ENCODE measurements around the gene CYBA.

CYBA gene

DNA sequence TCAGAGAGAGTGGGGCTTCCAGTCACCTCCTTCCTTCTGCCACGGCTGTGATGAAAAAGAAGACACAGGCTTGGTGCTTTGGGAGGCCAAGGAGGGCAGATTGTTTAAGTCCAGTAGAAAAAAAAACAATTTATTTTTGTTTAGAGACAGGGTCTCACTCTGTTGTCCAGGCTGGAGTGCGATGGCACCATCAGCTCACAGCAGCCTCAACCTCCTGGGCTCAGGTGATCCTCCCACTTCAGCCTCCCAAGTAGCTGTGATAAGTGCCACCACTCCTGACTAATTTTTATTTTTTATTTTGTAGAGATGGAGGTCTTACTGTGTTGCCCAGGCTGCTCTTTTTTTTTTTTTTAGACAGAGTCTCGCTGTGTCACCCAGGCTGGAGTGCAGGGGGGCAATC is 14.7 kb upstream of the CYBA start:
- no peak for TF ChIP-seq JUND (IDR thresholded peaks at IDR 0.05; ENCODE audit: low read depth)
- DNase-seq (ENCODE audit: low read depth in 1 of 2, low spot score in 1 of 2), result no peak
- in situ Hi-C loops (cut with HindIII; ENCODE audit: low pct_unique_long_range_greater_than_20kb, low sequenced_read_pairs), result no loop called here

DNA sequence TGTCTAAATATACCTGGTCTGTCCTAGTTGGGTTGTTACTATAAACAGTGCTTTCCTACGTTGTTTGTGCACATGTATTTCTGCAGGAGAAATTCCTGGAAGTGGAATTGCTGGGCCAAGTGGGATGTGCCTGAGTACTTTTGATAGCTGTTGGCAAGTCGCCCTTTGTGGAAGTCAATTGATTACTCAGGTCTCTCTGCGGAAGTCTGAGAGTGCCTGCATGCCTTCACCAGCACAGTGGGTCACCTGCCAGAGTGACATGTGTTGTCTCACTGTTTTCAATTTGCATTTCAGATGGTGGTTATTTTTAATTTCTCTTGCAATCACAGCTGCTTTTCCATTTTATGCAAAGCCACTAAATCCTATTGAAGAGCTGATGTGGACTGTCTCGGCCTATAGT is 14.3 kb upstream of the CYBA start:
- in situ Hi-C loops (cut with HindIII; ENCODE audit: low pct_unique_long_range_greater_than_20kb, low sequenced_read_pairs), result no loop called here
- TF ChIP-seq JUND (IDR thresholded peaks at IDR 0.05; ENCODE audit: low read depth), result no peak
- DNase-seq (ENCODE audit: low read depth in 1 of 2, low spot score in 1 of 2), result no peak

DNA sequence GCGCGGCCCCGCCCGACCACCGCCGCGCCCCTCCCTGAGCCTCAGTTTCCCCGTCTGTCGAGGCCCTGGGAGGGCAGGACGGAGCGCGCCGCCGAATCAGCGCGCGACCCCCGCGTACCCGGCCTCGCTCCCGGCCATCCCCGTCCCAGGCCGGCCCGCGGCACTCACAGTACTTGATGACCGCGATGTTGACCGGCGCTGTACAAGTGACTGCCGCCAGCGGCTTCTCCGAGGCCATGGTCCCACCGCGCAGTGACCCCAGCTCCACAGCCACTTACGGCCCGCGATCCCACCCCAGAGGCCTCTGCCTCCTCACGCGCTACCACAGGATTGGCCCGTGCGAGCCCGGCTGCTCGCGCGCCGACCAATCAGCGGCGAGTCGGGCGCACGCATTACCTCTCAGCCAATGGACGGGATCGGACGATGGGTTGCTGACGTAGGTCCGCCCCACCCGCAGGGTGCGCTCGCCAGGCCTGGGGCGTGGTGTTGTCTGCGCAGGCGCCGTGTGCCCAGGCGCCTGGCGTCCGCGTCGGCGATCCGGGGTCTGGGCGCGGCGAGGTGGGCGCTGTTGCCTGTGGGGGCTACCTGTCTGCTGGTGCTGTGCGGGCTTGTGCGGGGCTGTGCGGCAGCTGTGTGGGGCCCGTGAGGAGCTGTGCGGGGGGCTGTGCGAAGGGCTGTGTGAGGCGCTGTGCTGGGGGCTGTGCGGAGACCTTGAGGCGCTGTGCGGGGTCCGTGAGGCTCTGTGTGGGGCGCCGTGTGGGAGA is 12.2 kb upstream of the CYBA start, which contains the start of gene MVD:
TSS of gene MVD (minus strand) at position 249 of the 764 bp plus-strand sequence. CDS start at position 238, 11 bp downstream.
- no peak for TF ChIP-seq JUND (IDR thresholded peaks at IDR 0.05; ENCODE audit: low read depth)
- DNase-seq (ENCODE audit: low read depth in 1 of 2, low spot score in 1 of 2), result peak; percentile 99 to 100
- in situ Hi-C loops (cut with HindIII; ENCODE audit: low pct_unique_long_range_greater_than_20kb, low sequenced_read_pairs), result no loop called here

DNA sequence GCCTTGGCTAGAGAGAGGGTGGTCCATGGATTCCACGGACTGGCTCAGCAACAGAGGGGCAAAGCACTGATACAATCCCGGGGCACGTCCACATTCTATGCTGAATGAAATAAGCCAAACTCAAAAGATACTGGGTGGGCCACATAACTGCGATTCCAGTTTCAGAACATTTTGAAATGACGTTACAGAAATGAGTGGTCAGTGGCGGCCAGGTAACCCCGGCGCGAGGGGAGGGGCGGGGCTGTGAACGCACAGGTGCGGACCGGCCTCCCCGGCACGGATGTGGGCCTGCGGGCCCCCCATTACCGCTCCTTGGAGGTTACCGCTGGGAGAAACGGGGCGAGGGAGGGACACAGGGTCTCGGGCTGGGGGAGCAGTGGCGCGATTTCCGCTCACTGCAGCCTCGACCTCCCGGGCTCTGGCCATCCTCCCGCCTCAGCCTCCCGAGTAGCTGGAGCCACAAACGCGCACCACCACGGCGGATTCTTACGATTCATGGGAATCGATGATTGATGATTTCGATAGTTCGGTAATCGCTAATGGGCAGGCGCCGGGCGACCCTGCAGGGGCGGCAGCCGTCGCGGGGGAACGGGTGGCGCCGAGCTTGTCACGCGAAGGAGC is 11.5 kb upstream of the CYBA start:
- no peak for TF ChIP-seq JUND (IDR thresholded peaks at IDR 0.05; ENCODE audit: low read depth)
- in situ Hi-C loops (cut with HindIII; ENCODE audit: low pct_unique_long_range_greater_than_20kb, low sequenced_read_pairs), result no loop called here
- DNase-seq (ENCODE audit: low read depth in 1 of 2, low spot score in 1 of 2), result no peak

DNA sequence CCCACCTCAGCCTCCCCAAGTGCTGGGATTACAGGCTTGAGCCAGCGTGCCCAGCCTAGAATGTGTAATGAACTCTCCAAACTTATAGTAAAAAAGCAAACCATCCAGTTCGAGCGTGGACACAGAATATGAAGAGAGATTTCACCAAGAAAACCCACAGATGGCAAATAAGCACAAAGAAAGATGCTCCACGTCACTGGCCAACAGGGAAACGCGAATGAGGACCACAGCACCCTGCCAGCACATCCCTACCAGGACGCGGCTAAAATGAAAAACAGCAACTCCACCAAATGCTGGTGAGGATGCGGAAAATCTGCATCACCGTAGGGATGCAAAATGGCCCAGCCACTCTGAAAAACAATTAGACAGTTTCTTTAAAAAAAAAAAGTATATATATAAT is 10.6 kb upstream of the CYBA start:
- no peak for TF ChIP-seq JUND (IDR thresholded peaks at IDR 0.05; ENCODE audit: low read depth)
- DNase-seq (ENCODE audit: low read depth in 1 of 2, low spot score in 1 of 2), result no peak
- in situ Hi-C loops (cut with HindIII; ENCODE audit: low pct_unique_long_range_greater_than_20kb, low sequenced_read_pairs), result no loop called here

DNA sequence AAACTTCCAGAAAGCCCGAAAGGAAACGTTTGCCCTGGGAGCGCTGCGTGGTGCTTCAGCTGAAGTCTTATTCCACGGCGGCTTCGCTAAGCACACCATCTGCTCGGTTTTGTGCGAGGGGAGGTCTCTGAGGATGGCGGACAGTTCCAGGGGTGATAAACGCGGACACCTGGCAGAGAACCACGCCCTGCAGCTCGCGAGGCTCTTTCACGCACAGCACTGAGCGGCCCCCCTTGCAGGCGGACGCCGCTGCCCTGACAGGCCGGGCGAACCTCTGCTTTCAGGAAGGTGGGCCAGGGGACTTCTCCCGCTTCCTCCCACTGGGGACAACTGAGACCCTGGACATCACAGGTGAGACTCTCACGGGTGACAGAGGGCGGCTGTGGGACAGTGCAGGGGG is 8.3 kb upstream of the CYBA start:
- in situ Hi-C loops (cut with HindIII; ENCODE audit: low pct_unique_long_range_greater_than_20kb, low sequenced_read_pairs), result no loop called here
- DNase-seq (ENCODE audit: low read depth in 1 of 2, low spot score in 1 of 2), result no peak
- no peak for TF ChIP-seq JUND (IDR thresholded peaks at IDR 0.05; ENCODE audit: low read depth)

DNA sequence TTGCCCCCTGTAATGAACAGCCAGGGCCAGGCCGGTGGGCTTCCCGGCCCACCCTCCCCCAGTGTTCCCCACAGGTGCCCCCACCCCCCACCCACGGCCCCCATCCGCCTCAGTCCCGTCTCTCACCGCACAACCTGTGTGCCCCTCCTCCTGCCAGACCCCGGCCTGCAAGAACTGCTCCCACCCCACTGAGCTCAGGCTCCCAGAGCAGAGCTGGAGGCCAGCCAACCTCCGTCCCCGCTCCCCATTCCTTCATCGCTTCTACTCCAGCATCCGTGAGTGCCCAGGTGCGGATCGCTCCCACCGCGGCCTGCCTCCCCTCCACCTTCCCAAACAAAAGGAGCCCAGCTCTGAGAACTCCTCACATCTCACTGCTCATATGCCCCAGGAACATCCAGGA is 7.9 kb upstream of the CYBA start:
- no peak for TF ChIP-seq JUND (IDR thresholded peaks at IDR 0.05; ENCODE audit: low read depth)
- in situ Hi-C loops (cut with HindIII; ENCODE audit: low pct_unique_long_range_greater_than_20kb, low sequenced_read_pairs), result no loop called here
- DNase-seq (ENCODE audit: low read depth in 1 of 2, low spot score in 1 of 2), result no peak

DNA sequence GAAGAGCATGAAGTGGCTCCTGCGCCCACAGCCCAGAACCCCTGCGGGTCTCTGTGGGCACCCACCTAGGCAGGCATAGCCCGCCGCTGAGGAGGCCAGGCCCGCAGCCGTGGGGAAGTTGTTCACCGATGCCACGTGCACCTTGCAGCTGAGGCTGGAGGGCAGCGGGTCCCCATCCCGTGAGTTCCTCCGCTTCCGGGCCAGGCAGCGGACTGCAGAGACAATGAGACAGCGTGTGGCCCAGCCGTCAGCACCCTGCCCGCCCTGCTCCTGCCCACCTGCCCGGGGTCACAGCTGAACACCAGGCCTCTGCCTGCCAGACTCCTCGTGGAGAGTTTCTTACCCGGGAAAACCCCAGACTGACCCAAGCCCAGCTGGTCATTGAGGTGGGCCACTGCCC is 6.5 kb upstream of the CYBA start:
- in situ Hi-C loops (cut with HindIII; ENCODE audit: low pct_unique_long_range_greater_than_20kb, low sequenced_read_pairs), result no loop called here
- DNase-seq (ENCODE audit: low read depth in 1 of 2, low spot score in 1 of 2), result no peak
- TF ChIP-seq JUND (IDR thresholded peaks at IDR 0.05; ENCODE audit: low read depth), result no peak

DNA sequence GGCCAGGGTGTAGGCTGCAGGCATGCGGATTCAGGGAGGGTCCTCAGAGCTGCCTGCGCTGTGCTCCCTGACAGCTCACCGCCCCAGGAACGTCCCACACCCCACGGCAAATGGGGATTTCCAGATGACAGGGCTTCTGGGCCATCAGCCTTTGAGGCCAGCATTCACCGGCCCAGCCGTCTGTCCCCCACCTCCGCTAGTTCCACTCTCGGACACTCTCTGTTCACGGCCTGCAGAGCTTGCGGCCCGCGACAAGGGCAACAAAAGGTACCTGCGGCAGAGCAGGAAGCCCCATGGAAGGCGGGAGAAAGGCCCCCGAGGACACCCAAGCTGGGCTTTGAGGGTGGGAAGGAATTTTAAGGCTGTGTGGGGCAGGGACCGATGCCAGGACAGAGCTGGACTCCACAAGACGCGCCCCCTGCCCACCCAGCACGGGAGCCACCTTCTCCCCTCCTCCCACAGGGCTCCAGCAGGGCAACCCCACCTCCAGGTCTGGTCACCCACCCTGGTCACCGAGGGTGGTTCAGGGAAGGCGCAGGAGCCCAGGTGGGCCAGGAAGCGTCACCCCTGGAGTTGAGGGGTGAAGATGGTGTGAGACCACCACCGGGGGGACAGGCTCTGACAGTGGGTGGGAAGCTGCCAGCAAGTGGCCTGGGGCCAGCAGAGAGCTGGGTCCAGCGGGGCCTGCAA is 5.6 kb upstream of the CYBA start:
- DNase-seq (ENCODE audit: low read depth in 1 of 2, low spot score in 1 of 2), result no peak
- in situ Hi-C loops (cut with HindIII; ENCODE audit: low pct_unique_long_range_greater_than_20kb, low sequenced_read_pairs), result no loop called here
- TF ChIP-seq JUND (IDR thresholded peaks at IDR 0.05; ENCODE audit: low read depth), result no peak

DNA sequence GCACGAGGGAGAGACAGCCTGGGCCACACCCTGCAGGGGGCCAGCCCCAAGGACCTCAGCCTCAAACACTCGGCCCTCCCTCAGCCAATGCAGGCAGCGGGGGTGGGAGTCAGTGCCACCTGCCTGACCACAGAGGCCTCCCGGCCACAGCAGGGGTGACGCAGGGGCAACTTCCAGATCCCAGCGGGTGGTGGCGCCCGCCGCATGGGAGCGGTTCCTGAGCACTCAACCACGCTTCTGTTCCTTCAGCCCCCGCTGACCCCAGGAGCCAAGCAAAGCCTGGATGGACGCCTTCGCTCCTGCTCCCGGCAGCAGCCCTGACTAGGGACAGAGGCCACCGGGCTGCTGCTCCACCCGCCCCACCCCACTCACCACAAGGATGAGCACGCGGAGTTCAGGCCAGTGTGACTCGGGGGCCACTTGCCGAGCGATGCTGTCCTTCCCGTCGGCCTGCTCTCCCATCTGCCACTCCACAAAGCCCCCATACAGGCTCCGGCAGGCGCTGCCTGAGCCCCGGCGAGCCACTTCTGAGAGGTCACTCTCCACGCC is 5.0 kb upstream of the CYBA start:
- DNase-seq (ENCODE audit: low read depth in 1 of 2, low spot score in 1 of 2), result no peak
- in situ Hi-C loops (cut with HindIII; ENCODE audit: low pct_unique_long_range_greater_than_20kb, low sequenced_read_pairs), result no loop called here
- TF ChIP-seq JUND (IDR thresholded peaks at IDR 0.05; ENCODE audit: low read depth), result no peak

DNA sequence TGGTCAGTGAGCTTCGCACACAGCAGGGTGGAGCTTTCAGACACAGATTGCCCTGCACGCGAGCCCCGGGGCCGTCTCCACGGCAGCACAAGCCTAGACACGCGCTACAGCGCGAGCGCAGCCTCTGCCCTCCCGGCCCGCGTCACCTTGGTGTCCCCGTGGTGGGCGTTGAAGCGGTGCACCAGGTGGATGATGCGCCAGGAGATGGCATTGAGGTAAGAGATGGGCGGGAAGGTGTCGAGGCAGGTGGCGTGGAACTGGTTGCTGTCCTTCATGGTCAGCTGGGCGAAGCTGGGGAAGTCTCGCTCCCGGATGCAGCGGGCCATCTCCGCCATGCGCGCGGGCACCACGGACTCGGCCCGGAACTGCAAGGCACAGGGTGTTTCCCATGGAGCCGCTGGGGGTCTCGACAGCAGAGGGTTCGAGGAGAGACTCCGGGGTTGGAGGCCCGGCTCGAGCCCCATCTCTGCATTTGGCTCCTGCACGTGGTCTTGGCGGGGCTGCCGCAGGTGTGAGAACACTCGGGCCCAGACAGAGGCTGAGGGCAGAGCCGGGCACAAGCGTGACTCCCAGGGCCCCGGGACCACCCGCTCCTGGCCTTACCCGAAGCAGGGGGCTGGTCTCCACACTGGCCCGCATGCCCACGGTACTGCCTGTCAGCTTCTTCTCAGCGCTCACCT is 4.3 kb upstream of the CYBA start:
- DNase-seq (ENCODE audit: low read depth in 1 of 2, low spot score in 1 of 2), result no peak
- TF ChIP-seq JUND (IDR thresholded peaks at IDR 0.05; ENCODE audit: low read depth), result no peak
- in situ Hi-C loops (cut with HindIII; ENCODE audit: low pct_unique_long_range_greater_than_20kb, low sequenced_read_pairs), result no loop called here

DNA sequence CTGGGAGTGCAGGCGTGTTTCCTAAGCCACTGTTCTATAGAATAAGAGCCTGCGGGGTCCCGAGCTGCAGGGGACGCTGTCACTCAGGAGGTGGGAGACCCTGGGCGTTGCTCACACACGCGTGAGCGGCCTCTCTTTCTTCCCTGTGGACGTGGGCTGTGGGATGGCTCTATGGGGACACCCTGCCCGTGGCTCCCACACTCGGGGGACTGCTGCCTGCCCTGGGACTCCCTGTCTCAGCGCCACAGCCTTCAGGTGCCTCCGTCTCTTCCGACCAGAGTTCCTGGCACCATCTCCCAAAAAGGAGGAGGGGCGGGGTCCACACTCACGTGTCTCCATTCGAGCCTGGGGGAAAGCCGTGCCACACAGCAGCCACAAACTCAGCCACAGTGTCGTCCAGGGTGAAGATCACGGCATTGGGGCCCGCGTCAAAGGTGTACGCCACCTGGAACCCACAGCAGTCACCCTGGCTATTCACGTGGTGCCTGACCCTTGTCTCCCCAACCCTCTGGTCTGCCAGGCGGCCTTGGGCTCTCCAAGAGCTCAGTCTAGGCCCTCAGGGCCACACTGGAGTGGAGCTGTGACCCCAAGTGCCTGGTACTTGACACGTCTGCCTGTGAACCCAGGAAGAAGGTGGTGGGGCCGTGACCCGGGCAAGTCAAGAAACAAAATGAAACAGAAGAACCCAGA is 3.7 kb upstream of the CYBA start:
- TF ChIP-seq JUND (IDR thresholded peaks at IDR 0.05; ENCODE audit: low read depth), result no peak
- no peak for DNase-seq (ENCODE audit: low read depth in 1 of 2, low spot score in 1 of 2)
- in situ Hi-C loops (cut with HindIII; ENCODE audit: low pct_unique_long_range_greater_than_20kb, low sequenced_read_pairs), result no loop called here
